CD4-positive, alpha-beta T cell treated with Interleukin-17A for 1 hour (primary cell): ENCODE measurements around the gene STMND1.
"Not testable (repeated sequence)": the region's sequence is repeated elsewhere in the genome, so short reads cannot be mapped to it uniquely, and the experiment has no call there.

Experiments
- DNase-seq: peaks from one replicate; pipeline ENCODE4 v3.0.0-alpha.2; 2020

STMND1 gene

DNA sequence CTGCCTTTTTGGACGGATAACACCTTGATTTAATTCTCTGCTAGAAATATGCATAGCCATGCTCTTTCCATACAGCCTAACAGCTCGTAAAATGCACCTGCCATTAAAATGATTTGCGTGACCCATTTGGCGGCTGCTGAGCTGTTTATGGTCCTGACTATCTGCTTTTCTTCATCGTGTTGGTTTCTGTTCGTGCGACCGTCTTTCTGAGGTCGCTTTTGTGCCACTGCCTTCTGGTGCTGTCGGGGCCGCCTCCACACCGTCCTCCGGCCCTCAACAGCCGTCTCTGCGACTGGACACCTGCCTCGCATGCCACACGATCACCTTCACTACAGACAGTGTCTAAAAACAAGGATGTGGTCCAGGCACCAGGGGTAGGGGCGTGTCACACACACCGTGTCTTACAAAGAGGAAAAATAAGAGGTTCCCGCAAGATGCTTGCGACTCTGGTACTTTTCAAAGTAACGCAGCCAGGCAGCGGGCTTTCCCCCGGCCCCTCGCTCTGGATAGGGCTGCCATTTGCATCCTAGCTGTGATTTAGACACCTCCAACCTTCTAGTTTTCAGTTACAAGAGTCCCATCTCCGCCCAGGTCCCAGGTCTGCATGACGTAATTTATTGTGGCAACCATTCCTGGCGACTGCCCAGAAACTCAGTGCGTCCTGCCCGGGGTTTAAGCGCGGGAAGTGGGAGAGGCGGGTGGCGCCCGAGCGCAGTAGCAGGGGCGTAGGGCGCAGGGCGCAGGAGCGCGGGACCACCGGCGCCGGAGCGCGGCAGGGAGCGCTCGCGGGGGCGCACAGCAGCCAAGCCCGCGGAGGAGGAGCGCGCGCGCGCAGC, at the start of gene STMND1:
Gene STMND1, plus strand, starts transcription at position 629 of the 836 bp plus-strand sequence. CDS start 208 bp downstream, outside the sequence.
- DNase-seq, result no peak

DNA sequence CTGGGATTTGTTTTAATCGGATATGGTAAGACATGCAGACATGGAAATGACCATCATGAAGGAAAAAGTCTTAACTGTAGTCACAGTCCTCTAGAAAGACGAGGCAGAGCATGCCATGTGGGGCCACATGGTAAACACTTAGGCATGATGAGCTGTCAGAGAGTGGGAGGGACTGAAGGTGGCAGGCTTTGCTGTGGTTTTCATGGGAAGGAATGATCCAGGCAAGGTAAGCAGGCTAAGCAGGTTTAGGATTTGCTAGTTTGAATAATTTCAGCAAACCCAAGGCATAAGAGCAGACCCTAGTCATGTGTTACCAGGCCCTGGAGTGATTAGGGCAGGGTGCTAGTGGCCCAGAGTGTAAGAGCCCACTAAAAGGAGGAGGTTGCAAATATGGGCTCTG, 47.2 kb upstream of the STMND1 start:
- no peak for DNase-seq

DNA sequence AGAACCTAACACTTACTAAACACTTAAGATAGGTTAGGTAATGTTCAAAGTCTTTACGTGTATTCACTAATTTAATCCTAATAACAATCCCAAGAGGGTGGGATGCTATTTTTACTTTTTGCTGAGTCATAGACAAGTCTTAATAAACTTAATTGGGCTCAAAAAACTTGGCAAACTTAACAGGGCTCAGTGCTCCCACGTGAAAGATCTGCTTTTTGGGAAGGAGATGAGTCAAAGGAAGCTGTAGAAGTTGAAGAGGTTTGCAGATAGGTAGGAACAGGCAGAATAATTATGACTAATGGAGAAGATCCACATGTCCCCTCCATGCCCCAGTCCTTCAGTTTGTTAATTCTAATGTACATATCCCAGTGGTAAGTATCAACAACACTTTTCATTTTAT, 44.5 kb upstream of the STMND1 start:
- DNase-seq, result no peak

DNA sequence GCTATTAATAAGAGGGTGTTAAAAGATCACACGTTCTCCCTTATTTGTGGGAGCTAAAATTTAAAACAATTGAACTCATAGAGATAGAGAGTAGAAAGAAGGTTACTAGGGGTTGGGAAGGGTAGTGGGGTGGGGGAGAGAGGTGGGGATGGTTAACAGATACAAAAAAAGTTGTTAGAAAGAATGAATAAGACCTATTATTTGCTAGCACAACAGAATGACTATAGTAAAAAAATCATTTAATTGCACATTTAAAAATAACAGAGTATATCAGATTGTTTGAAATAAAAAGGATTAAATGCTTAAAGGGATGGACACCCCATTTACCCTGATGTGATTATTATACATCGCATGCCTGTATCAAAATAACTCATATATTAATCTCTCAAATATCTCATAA, 43.3 kb upstream of the STMND1 start:
- DNase-seq, result no peak

DNA sequence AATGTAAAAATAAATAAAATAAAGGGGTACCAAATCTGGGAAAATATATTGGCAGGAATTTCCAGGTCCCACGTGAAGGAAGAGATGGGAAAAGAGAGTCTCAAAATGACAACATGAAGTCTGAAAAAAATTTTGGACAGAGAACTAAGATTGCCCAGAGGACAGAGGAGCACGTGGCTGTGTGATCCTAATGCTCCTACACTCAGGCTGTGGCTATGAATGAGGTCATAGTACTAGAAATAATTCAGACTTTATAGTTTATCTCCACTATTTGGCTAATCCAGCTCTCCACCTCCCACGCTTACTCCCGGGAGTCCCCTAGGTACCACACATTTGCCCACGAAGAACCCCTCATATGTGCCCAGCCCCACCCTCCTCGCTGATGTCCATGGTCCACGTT, 42.8 kb upstream of the STMND1 start:
- DNase-seq, result no peak

DNA sequence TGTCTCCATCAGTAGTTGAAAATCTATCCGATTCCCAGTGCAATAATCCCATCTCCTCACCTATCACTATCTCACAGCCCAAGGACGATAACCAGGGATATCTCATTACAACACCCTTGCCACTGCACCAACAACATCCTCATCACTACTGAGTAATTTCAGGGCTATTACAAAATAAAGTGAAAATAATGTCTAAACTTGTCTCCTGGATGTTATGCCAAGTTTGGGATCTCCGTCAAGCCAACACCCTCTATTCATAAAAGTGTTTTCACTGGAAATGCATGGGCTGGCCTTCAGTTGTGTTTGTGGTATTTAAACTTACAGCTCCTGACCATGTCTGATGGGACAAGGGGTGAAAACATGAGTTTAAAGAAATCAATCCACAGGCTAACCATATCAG, 42.0 kb upstream of the STMND1 start:
- no peak for DNase-seq

DNA sequence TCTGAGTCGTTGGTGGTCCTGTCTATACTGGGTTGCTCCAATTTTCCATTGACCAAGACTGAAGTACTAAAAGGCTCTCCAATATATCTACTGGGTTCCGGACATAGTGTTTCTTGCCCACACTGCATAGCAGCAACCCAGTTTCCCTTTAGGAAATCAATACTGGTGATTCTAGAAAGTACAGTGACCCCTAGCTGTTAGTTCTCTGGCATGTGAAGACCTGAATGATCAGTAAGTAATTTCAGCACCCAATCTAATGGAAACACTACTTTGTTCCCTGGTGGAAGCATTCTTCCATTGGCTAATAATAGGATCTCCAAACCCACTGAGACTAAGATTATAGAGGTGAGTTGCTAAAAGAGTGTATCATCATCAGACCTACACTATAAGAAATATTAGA, 40.8 kb upstream of the STMND1 start:
- no peak for DNase-seq

DNA sequence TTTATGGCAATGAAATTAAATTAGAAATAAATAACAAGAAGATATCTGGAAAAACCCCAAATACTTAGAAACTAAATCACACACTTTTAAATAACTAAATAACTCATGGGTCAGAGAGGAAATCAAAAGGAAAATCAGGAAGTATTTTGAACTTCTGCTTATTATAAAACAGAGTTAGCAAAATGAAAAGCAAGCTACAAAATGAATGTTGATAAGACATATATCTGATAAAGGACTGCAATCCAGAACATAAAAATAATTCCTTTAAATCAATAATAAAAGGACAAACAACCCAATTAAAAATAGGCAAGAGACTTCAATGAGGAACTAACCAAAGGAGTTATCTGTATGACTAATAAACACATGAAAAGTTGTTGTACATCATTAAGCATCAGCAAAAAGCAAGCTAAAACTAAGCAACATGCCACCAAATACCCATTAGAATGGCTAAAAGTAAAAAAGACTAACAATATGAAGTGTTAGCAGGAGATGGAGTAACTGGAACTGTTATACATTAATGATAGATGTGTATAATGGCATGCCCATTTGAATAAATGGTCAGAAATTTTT, 38.9 kb upstream of the STMND1 start:
- no peak for DNase-seq

DNA sequence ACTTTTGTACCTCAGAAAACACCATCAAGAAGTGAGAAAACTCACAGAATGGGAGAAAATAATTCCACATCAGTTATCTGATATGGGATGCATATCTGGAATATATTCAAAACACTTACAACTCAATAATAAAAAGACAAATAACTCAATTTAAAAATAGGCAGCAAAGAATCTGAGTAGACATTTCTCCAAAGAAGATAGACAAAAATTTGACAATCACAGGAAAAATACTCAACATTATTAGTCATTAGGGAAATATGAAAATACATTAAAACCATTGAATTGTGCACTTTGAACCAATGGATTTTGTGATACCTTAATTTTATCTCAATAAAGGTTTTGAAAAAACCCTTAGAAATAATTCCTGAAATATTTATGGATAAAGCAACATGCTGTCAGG, 36.9 kb upstream of the STMND1 start:
- no peak for DNase-seq

DNA sequence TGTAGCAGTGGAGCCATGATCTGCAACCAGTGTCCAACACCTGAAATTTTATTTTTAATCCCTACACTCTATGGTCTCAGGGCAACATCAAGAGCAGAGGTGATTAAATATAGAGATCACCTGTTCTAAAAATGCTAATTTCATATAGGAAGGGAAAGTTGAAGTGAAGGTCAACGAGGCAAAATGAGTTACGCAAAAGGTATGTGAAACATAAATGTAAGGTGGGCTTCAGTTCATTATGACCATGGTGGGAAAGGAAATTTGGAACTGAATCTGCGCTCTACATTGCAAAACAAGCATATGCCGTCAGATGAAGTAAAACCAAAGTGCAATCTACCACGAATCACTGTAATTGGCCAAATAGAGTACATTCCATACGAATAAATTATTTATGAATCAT, 35.2 kb upstream of the STMND1 start:
- DNase-seq, result no peak

DNA sequence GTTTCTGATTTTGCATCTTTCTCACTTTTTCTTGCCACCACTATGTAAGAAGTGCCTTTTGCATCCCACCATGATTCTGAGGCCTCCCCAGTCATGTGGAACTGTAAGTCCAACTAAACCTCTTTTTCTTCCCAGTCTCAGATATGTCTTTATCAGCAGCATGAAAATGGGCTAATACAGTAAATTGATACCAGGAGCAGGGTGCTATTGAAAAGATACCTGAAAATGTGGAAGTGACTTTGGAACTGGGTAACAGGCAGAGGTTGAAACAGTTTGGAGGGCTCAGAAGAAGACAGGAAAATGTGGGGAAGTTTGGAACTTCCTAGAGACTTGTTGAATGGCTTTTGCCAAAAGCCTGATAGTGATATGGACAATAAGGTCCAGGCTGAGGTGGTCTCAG, 32.9 kb upstream of the STMND1 start:
- DNase-seq, result not testable (repeated sequence)

DNA sequence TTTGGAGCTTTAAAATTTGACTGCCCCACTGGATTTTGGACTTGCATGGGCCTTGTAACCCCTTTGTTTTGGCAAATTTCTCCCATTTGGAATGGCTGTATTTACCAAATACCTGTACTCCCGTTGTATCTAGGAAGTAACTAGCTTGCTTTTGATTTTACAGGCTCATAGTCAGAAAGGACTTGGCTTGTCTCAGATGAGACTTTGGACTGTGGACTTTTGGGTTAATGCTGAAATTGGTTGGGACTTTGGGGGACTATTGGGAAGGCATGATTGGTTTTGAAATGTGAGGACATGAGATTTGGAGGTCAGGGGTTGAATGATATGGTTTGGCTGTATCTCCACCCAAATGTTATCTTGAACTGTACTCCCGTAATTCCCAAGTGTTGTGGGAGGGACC, 31.4 kb upstream of the STMND1 start:
- DNase-seq, result not testable (repeated sequence)

DNA sequence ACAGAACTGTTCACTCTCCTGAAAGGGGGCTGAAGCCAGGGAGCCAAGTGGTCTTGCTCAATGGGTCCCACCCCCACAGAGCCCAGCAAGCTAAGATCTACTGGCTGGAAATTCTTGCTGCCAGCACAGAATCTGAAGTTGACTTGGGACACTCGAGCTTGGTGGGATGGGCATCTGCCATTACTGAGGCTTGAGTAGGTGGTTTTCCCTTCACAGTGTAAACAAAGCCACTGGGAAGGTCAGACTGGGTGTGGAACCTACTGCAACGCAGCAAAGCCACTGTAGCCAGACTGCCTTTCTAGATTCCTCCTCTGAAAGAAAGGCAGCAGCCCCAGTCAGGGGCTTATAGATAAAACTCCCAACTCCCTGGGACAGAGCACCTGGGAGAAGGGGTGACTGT, 28.3 kb upstream of the STMND1 start:
- DNase-seq, result not testable (repeated sequence)

DNA sequence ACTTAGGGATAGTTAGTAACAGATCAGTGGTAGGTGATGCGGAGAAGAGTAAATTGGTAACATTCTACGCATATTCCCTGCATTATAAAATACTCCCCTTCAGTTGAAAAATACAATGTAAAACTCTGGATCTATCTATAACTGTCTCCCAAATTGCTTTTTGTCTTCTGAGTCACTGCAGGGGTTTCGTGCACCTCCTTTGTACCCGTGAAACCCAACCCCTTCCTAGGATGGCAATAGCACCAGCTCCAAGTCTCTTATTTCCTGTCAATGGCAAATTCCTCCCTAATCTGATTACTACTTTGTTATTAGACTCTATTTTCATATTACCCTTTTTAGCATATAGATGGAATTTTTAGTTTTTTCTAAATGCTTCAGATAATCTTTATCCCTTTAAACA, 20.6 kb upstream of the STMND1 start:
- no peak for DNase-seq

DNA sequence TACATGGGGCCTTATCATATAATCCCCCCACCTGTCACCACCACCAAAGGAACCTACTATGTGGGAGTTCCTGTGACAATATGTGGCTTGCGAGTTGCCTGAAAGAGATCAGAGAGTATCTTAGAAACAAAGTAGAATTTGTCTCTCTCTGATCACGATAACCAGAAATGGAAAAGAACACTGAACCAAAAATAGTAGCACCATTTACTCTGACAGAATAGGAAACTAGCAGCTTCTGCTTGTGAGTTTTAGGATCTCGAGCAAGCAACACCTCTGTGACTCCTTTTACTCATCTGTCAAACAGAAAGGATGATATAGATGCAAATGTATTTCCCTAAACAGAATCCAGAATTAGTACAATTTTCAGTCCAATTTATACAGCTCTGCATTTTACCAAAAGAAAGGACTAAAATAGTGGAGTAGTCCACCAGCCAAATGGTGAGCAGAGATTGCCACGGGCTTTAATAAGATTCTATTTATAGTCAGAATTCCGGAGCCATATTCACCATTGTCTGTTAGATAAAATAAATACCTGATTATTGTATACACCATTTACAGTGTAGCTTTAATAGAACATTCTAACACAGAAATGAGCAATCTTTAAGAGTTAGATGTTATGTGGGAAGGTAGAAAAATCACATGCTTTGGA, 19.9 kb upstream of the STMND1 start:
- no peak for DNase-seq

DNA sequence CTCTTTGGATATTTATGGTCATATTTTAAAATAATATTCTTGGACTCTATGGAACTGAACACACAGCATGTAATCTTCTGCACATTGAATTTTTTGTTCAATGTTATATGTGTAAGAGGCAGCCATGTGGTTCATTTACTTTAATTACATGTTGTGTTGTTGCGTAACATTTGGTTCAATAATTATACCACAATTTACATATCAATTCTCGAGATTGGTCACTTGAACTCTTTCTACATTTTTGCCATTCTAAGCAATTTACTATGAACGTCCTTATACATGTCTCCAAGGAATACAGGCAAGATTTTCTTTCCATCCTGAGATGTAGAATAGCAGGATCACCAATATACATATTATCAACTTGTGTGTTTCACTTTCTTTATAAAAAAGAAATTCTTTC, 18.5 kb upstream of the STMND1 start:
- DNase-seq, result no peak

DNA sequence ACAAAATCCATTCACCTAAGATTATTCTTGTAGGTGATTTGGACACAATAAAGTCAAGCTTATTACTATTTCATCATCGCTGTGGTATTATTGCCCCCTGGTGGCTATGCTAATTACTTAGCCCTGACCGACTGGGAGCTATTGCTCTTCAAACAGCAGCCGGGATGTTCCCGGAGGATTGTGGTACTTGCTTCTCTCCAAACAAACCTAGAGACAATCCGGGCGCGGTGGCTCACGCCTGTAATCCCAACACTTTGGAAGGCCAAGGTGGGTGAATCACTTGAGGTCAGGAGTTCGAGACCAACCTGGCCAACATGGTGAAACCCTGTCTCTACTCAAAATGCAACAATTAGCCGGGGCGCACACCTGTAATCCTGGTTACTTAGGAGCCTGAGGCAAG, 15.4 kb upstream of the STMND1 start:
- DNase-seq, result peak; percentile 44

DNA sequence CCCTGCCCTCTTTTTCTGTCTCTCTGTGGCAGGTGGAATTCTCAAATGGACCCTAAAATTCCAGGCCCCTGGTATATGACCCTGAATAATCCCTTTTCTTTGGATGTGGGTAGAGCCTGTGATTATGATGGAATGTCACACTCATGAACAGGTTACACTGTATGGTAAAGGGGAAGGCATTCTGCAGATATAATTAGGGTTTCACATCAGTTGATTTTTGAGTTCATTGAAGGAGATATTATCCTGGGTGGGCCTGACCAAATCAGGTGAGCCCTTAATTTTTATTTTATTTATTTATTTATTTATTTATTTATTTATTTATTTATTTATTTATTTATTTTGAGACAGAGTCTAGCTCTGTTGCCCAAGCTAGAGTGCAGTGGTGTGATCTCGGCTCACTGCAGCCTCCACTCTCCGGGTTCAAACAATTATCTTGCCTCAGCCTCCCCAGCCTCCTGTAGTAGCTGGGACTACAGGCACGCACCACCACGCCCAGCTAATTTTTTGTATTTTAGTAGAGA, 13.7 kb upstream of the STMND1 start:
- DNase-seq, result no peak

DNA sequence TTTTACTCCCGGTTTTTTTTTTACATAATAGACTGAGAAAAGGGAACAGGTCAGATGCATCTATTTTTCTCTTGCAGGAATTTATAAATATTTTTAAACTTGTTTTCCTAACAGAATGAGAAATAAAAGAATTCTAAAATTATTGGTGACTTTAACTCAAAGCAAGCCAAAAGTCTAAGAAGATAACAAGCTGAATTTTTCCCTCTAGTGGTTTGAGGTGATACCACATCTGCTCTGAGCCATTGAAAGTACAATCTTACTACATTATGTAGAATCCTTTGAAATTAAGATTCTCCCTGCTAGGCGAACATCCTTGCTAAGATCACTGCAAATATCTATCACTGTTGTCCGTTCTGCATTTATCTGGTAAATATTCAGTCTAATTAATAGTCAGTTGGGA, 10.7 kb upstream of the STMND1 start:
- DNase-seq, result no peak

DNA sequence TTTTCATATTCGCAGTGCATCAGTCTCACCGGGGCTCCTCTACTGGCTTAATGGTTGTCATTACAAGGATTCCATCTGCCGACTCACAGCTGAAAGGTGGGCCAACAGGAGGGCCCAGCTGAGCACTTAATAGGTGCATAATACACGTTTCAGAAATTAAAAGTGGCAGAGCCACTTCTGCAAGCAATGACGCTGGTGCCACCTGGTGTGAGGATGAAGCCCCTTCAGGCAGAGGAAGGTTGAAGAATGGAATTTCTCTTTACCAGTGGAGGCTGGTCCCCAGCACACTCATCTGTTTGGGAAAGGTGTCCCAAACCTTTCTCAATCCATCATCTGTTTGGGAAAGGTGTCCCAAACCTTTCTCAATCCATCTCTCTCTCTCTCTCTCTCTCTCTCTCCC, 8.2 kb upstream of the STMND1 start:
- no peak for DNase-seq

DNA sequence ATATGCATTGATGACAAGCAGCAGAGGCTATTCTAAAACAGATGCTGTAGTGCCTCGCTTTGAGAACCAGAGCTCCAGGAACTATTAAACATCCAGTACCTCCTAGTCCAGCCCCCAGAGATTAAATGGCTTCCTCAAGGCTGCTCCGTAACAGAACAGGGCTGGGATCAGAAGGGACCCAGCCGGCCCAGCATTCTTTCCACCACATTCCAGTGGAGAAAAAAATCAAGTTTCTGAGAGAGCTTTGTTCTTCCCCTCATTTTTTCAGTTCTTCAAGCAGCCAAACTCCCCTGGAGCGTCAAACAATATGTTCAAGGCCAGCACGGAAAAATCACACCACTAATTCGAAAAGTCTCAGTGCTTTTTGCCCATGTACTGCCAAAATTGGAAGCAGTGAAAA, 5.8 kb upstream of the STMND1 start:
- DNase-seq, result no peak

DNA sequence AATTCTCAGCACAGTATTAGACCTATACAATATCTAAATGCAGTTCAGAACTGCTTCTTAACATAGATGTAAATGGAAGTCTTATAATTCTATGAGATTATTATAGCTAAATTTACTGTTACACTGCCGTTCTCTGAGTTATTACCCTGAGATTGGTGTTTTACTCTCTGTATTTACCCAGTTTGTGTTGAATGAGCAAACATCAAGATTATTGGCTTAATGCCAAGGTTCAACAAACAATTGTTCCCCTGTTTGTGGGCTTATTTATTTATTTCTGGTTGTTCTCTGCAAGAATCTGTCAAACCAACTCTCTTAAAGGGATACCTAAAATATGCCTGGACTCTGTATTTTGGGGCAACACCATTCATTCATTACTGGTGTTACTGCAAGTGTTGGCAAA, 5.2 kb upstream of the STMND1 start:
- no peak for DNase-seq

DNA sequence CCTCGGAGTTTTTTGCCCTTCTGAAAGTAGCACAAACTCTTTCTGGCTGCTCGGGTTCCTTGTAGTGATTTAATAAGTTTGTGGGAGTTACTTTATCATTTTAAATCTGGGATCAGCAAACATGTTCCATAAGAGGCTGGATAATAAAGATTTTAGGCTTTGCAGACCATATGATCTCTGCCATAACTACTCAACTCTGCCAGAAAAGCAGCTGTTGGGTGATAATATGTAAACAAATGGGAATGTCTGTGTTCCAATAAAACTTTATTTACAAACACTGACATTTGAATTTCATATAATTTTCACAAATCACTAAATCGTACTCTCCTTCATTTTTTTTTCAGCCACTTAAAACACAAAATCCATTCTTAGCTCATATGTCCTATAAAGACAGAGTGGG, 3.9 kb upstream of the STMND1 start:
- DNase-seq, result no peak

DNA sequence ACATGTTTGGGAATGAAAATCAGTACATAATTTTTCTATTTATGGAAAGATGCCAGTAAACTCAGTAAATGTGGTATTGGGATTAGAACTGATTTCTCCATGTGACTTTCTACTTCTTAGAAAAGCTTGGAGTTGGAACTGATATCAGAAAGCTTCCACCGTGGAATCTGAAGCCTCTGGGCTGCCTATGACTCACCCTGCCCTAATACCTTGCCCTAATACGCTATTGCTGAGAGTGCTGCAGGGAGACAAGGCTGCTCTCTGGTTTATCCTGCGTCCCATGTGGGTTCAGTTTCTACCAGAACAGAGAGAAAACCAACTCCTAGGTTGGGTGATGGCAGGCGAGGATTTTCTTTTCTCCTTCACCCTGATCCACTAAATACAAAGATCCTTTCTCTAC, 3.3 kb upstream of the STMND1 start:
- no peak for DNase-seq
